ENCODE data around the gene SVIL. TPM values are rescaled to one million over a fixed set of nuclear protein-coding genes. Genes with fewer than 3 reads are reported as not detected.
"Not testable (repeated sequence)": the region's sequence is repeated elsewhere in the genome, so short reads cannot be mapped to it uniquely, and the experiment has no call there.

SVIL gene
- total and polyA plus RNA-seq, 2 donors (not counting 1 experiment from before 2014, with no cell fraction given) = 0.74 to 0.88 TPM

DNA sequence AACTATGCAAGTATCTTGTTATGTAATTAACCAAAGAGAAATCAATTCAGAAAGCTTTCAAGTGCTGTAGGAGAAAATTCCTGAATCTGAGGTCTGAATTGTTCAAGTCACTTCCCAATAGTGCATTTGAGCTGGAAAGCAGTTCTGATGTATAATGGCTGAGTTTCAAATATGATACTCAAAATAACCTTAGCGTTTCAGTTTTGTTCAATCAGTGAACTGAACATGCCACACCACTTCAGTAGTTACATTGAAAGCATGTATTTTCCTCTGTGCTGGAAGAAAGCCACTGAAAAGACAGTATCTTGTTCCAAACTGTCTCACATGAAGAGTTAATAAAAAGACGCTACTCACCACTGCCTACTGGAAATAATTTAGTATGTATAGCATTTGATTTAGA lies 64.5 kb downstream of the SVIL start:
- DNase-seq; POLR2A ChIA-PET; H3K4me1 Mint-ChIP-seq; intact Hi-C loops (cut with micrococcal nuclease); H3K9ac ChIP-seq (ENCODE audit: low read length); H3K9me3 ChIP-seq (ENCODE audit: control extremely low read depth in 1 of 3, control insufficient read depth in 2 of 3, insufficient read depth in 1 of 3, low read length in 2 of 3); ATAC-seq (ENCODE audit: low read depth); H3K4me3 ChIP-seq (ENCODE audit: control extremely low read depth in 1 of 5, extremely low read depth in 1 of 5, insufficient read depth in 1 of 5, low read depth in 2 of 5, low read length in 4 of 5); H4K20me1 ChIP-seq (ENCODE audit: control insufficient read depth, insufficient read depth, low read length, poor library complexity, severe bottlenecking); H3K79me2 ChIP-seq (ENCODE audit: control insufficient read depth, insufficient read depth, low read length); H3K36me3 ChIP-seq (replicated peaks in 1 of 2; ENCODE audit: control extremely low read depth in 1 of 2, control insufficient read depth in 1 of 2, extremely low read depth in 1 of 2, insufficient read depth in 2 of 2, low read length in 1 of 2); H2AFZ ChIP-seq (ENCODE audit: insufficient read depth, low read depth, low read length, poor library complexity, severe bottlenecking); H3K27me3 Mint-ChIP-seq; H3K9me3 Mint-ChIP-seq (ENCODE audit: insufficient read depth); H3K27ac ChIP-seq (ENCODE audit: low read length in 2 of 2); H3K27ac Mint-ChIP-seq; H3K4me2 ChIP-seq (replicated peaks; ENCODE audit: low read depth, low read length, poor library complexity, severe bottlenecking); CTCF ChIA-PET; H3K4me1 ChIP-seq (ENCODE audit: control insufficient read depth in 2 of 2, insufficient read depth in 2 of 2, low read length in 2 of 2); H3K27me3 ChIP-seq (replicated peaks in 1 of 4; ENCODE audit: control extremely low read depth in 1 of 4, control insufficient read depth in 3 of 4, insufficient read depth in 4 of 4, low read length in 3 of 4); H3K4me3 Mint-ChIP-seq: not testable (repeated sequence)
- no CpG with 5 or more reads among the region's 2 CpGs for WGBS (ENCODE audit: insufficient coverage)

DNA sequence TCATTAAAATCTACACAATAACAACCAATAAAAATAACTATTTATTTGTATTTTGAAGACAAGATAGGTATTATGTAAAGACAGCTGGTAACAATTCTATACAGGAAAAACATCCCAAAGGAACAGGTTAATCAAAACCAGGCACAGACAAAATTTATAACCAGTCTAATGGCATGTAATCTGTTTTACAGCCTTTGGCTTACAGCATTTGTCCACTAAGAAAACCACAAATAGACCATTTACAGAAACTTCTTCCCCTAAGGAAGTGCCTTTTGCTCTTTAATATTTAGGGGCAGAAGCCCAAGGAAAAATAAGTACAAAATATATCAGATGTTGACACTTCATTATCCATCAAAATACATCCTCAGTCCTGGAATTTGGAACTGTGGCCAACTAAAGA lies 65.0 kb downstream of the SVIL start:
- intact Hi-C loops (cut with micrococcal nuclease) = no loop called here
- H3K27ac Mint-ChIP-seq = no peak overlapping the region
- Histone ChIP-seq H2AFZ (ENCODE audit: insufficient read depth, low read depth, low read length, poor library complexity, severe bottlenecking) (no peak overlapping the region), H3K27me3 (replicated peaks in 1 of 4; ENCODE audit: control extremely low read depth in 1 of 4, control insufficient read depth in 3 of 4, insufficient read depth in 4 of 4, low read length in 3 of 4) (no peaks in the 10 kb centered on the region), H4K20me1 (ENCODE audit: control insufficient read depth, insufficient read depth, low read length, poor library complexity, severe bottlenecking) (no peaks in the 10 kb centered on the region), H3K4me1 (ENCODE audit: control insufficient read depth in 2 of 2, insufficient read depth in 2 of 2, low read length in 2 of 2) (no peaks in the 10 kb centered on the region), H3K4me3 (ENCODE audit: control extremely low read depth in 1 of 5, extremely low read depth in 1 of 5, insufficient read depth in 1 of 5, low read depth in 2 of 5, low read length in 4 of 5) (no peak overlapping the region), H3K27ac (ENCODE audit: low read length in 2 of 2) (no peak overlapping the region), H3K9me3 (ENCODE audit: control extremely low read depth in 1 of 3, control insufficient read depth in 2 of 3, insufficient read depth in 1 of 3, low read length in 2 of 3) (no peaks in the 10 kb centered on the region), H3K36me3 (replicated peaks in 1 of 2; ENCODE audit: control extremely low read depth in 1 of 2, control insufficient read depth in 1 of 2, extremely low read depth in 1 of 2, insufficient read depth in 2 of 2, low read length in 1 of 2) (no peaks in the 10 kb centered on the region), H3K4me2 (replicated peaks; ENCODE audit: low read depth, low read length, poor library complexity, severe bottlenecking) (no peak overlapping the region), H3K79me2 (ENCODE audit: control insufficient read depth, insufficient read depth, low read length) (no peaks in the 10 kb centered on the region), H3K9ac (ENCODE audit: low read length) (no peak overlapping the region)
- no peaks in the 10 kb centered on the region for H3K9me3 Mint-ChIP-seq (ENCODE audit: insufficient read depth)
- H3K27me3 Mint-ChIP-seq = no peaks in the 10 kb centered on the region
- ChIA-PET POLR2A (no interaction called here), CTCF (no interaction called here)
- no peak for DNase-seq
- H3K4me1 Mint-ChIP-seq = no peaks in the 10 kb centered on the region
- ATAC-seq (ENCODE audit: low read depth) = no peak
- TF ChIP-seq EZH2 (IDR thresholded peaks at IDR 0.05; ENCODE audit: borderline replicate concordance, insufficient read depth, low read depth, low read length, poor library complexity, severe bottlenecking) = no peak
- TF ChIP-seq, protein P1, sequence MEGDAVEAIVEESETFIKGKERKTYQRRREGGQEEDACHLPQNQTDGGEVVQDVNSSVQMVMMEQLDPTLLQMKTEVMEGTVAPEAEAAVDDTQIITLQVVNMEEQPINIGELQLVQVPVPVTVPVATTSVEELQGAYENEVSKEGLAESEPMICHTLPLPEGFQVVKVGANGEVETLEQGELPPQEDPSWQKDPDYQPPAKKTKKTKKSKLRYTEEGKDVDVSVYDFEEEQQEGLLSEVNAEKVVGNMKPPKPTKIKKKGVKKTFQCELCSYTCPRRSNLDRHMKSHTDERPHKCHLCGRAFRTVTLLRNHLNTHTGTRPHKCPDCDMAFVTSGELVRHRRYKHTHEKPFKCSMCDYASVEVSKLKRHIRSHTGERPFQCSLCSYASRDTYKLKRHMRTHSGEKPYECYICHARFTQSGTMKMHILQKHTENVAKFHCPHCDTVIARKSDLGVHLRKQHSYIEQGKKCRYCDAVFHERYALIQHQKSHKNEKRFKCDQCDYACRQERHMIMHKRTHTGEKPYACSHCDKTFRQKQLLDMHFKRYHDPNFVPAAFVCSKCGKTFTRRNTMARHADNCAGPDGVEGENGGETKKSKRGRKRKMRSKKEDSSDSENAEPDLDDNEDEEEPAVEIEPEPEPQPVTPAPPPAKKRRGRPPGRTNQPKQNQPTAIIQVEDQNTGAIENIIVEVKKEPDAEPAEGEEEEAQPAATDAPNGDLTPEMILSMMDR (IDR thresholded peaks at IDR 0.05) = no peak
- no peak overlapping the region for H3K4me3 Mint-ChIP-seq
